Measurements from ENCODE around the gene CMIP.

Gene CMIP

DNA sequence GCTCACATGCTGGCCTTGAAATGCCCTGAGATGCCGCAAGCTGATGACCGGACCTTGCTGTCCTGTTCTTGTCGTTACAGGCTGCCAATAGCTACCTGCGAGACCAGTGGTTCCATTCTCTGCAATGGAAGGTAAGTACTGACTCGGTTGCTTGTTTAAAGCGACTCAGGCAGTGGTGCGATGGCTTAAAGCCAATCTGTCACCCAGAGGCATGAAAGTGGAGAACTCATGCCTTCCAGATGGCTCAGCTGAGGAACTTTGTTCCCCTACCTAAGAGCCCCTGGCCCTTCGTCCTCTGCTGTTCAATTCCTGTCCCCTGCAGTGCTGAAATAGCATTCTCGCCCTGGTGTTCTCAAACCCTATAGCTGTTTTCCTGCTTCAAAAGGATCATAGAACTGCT, 176.2 kb downstream of the CMIP start:
- Mint-ChIP-seq H3K27ac (peak overlapping the region; percentile 50), H3K4me3 (no peak overlapping the region), H3K9me3 (no peaks in the 10 kb centered on the region), H3K27me3 (no peaks in the 10 kb centered on the region), H3K4me1 (ENCODE audit: low read depth) (peaks cover 18% of the 10 kb centered on the region), H3K36me3 (ENCODE audit: low read depth) (peaks cover 30% of the 10 kb centered on the region)
- no peak for DNase-seq

DNA sequence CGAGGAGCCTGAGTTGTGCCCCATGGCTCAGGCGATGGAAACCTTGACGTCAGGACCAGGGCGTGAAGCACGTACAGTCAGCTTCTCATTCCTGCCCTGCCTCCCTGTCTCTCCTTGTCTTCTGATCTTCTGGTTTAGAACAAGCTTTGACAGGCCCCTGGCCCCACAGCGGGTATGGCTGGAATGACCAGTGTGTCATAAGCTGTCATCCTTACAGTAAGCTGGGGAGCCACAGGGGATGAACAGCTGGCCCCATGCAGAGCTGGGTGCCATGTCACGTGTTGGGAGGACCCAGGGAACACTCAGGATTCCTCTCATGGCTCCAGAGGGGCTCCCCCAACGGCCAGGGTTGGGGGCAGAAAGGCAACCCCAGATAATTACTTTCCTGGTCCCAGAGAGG, 176.9 kb downstream of the CMIP start:
- Mint-ChIP-seq H3K36me3 (ENCODE audit: low read depth) (peaks cover 30% of the 10 kb centered on the region), H3K27ac (no peak overlapping the region), H3K4me1 (ENCODE audit: low read depth) (peaks cover 18% of the 10 kb centered on the region)

DNA sequence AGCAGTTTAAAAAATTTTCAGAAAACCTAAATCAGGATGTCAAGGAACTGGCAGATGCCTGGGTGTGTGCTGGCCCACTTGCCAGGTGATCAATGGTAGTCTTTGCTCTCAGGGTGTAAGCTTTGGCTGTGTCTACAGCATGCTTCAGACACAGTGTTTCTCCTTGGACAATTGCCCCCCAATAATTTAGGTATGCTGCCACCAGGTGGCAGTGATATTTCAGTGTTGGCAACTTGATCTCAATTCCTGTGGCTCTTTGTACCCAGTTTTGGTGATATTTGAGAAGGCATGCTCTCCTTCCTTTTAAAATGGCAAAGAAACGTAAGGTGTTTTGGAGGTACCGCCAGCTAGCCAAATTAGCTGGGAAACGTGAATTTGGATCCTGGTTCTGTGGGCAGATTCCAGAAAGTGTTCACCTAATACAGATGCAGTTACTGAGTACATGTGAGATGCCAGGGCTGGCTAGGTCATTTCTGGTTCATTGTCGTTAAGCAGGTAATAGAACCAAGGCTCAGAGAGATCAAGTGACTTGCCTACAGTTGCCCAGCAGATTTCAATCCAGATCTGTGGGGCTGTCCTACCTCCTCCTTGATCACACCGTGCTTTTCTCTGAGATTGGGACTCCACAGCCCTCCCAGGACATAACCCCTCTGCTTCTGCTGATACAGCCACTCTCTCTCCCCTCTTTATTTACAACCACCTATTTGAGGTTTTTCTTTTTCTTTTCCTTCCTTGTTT, 178.9 kb downstream of the CMIP start:
- H3K27ac Mint-ChIP-seq: no peak overlapping the region
- no peaks in the 10 kb centered on the region for H3K27me3 Mint-ChIP-seq
- peak; percentile 61 for DNase-seq
- H3K9me3 Mint-ChIP-seq: no peaks in the 10 kb centered on the region
- H3K4me1 Mint-ChIP-seq (ENCODE audit: low read depth): peaks cover 15% of the 10 kb centered on the region
- H3K36me3 Mint-ChIP-seq (ENCODE audit: low read depth): peaks cover 19% of the 10 kb centered on the region
- H3K4me3 Mint-ChIP-seq: no peak overlapping the region

More for the DNA sequence above, 176.9 kb downstream of the CMIP start:
- Mint-ChIP-seq H3K27me3 (no peaks in the 10 kb centered on the region), H3K9me3 (no peaks in the 10 kb centered on the region), H3K4me3 (no peak overlapping the region)
- DNase-seq: no peak

DNA sequence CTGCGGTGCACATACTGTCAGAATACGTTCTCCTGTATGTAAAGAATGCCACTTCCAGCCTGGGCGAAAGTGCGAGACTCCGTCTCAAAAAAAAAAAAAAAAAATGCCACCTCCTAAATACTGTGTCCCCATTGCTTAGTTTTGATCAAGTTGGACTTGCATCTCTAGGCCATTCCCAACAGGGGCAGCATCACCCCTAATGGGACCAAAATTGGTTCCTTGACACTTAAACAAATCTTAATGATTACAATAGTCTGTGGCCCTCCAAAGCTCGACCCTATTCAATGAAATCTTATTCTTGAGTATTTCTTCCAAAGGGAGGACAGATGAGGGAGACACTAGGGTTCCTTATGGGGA, 179.8 kb downstream of the CMIP start:
- no peaks in the 10 kb centered on the region for H3K9me3 Mint-ChIP-seq
- no peak for DNase-seq
- peaks cover 16% of the 10 kb centered on the region for H3K36me3 Mint-ChIP-seq (ENCODE audit: low read depth)
- H3K27ac Mint-ChIP-seq: no peak overlapping the region
- H3K4me1 Mint-ChIP-seq (ENCODE audit: low read depth): peaks cover 18% of the 10 kb centered on the region
- H3K27me3 Mint-ChIP-seq: no peaks in the 10 kb centered on the region
- H3K4me3 Mint-ChIP-seq: no peak overlapping the region

DNA sequence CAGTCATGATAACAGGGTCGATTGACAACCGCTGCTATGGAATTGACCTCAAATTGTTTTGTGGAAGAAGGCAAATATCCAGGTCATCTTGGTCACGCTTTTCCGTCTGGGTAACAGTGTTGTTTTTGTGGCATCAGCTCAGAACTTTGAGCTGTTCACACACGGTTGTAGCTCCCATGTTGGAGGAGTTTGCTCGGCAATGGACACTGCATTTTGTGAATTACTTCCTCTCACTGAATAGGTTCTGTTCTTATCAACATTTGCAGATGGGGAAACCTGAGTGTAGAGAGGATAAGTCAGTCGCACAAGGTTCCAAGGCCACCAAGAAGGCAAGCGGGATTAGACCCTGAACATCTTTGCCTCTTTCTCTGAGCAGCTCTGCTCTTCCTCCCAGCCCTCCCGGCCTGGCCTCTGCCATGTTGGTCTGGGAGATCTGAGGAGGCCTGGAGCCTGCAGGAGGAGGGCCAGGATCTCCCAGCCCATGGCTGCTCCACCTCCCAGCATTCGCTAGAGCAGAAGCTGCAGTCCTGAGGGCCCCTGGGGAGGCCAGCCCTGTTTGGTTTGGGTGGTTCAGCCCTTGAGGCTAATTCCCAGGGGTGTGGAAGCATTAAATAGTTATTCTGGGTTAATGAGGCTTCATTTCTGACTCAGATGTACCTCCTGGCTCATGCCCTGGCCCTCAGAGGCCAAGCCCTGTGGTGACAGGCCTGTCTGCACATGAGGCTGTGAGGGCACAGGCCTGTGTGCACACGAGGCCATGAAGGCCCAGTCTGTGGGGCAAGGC, 180.3 kb downstream of the CMIP start:
- no peak for DNase-seq
- Mint-ChIP-seq H3K27me3 (no peaks in the 10 kb centered on the region), H3K9me3 (no peaks in the 10 kb centered on the region), H3K4me3 (no peak overlapping the region), H3K36me3 (ENCODE audit: low read depth) (peaks cover 16% of the 10 kb centered on the region), H3K4me1 (ENCODE audit: low read depth) (peaks cover 24% of the 10 kb centered on the region), H3K27ac (no peak overlapping the region)

DNA sequence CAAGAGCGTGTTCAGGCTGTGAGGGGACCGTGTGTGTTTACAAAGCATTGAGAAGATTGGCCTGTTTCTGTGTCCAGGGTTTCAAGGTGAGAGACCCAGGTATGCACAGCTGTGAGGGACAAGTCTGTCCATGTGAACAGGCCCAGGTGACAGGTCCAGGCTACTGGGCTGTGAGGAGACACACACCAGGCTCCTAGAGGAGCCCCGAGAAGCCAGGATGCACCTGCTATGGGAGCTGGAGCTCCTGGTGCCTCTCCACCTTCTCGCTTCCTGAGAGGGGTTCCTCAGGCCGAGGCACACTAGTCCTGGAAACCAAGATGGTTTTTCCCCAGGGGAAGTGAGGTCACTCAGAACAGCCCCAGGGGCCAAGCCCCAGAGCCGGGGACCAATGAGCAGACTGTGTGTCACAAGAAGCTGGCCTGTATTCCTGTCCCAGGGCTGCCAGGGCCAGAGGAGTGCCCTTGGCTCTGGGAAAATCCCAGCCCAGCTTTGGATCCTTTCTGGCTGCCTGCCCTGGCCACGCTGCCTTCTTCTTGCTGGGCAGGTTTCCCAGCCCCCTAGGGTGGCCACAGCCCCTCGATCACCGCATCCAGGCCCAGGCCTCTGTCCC, 181.0 kb downstream of the CMIP start:
- H3K9me3 Mint-ChIP-seq: no peaks in the 10 kb centered on the region
- H3K4me3 Mint-ChIP-seq: no peak overlapping the region
- peaks cover 16% of the 10 kb centered on the region for H3K36me3 Mint-ChIP-seq (ENCODE audit: low read depth)
- no peak for DNase-seq
- peaks cover 31% of the 10 kb centered on the region for H3K4me1 Mint-ChIP-seq (ENCODE audit: low read depth)
- H3K27me3 Mint-ChIP-seq: no peaks in the 10 kb centered on the region
- no peak overlapping the region for H3K27ac Mint-ChIP-seq

DNA sequence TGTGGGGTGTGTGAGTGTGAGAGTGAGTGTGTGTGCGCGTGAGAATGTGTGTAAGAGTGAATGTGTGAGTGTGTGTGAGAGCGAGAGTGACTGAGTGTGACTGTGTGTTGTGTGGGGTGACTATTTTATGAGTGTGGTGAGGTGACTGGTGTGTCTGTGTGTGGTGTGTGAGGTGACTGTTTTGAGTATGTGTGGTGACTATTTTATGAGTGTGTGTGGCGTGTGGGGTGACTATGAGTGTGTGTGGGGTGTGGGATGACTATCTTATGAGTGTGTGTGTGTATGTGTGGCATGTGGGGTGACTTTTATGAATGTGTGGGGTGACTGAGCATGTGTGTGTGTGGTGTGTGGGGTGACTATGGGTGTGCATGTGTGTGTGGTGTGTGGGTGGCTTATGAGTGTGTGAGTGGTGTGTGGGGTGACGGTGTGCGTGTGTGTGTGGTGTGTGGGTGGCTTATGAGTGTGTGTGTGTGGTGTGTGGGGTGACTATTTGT, 181.6 kb downstream of the CMIP start:
- Mint-ChIP-seq H3K9me3 (no peaks in the 10 kb centered on the region), H3K4me3 (no peak overlapping the region), H3K27me3 (no peaks in the 10 kb centered on the region), H3K36me3 (ENCODE audit: low read depth) (peaks cover 15% of the 10 kb centered on the region), H3K27ac (no peak overlapping the region), H3K4me1 (ENCODE audit: low read depth) (peaks cover 36% of the 10 kb centered on the region)
- DNase-seq: no peak

DNA sequence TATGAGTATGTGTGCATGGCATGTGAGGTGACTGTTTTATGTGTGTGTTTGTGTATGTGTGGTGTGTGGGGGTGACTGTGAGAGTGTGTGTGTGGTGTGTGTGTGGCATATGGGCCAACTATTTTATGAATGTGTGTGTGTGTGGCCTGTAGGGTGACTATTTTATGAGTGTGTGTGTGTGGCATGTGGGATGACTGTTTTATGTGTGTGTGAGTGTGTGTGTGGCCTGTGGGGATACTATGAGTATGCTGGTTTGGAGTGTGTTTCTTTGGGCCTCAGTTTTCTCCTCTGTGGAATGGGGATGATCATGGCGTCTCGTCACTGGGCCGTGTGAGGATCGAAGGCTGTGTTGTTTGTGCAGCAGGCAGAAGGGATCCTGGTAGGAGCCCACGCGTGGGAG, 182.4 kb downstream of the CMIP start:
- no peak overlapping the region for H3K4me3 Mint-ChIP-seq
- peaks cover 44% of the 10 kb centered on the region for H3K4me1 Mint-ChIP-seq (ENCODE audit: low read depth)
- H3K27me3 Mint-ChIP-seq: no peaks in the 10 kb centered on the region
- H3K27ac Mint-ChIP-seq: no peak overlapping the region
- no peaks in the 10 kb centered on the region for H3K9me3 Mint-ChIP-seq
- DNase-seq: no peak
- H3K36me3 Mint-ChIP-seq (ENCODE audit: low read depth): peaks cover 10% of the 10 kb centered on the region

DNA sequence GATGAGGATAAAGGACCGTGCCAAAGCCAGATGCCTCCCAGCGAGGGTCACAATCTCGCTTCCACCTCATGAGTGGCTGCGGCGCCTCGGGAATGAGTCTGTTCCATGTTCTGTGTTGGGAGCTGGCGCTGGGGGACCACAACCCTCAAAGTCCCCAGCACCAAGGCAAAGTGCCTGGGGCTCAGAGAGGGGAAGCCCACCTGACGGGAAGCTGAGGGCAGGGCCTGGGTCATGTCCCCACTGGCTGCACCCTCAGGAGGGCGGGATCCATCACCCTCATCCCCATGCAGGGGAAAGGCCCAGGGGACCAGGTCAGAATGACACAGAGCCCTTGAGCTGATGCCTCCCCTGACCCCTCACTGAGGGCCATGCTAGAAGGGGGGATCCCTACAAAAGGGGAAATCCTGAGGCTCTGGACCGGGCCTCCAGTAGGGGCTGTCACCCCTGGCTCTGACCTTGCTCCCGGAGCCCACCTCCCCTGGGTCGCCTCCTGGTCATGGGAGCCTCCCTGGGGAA, 183.2 kb downstream of the CMIP start:
- DNase-seq: no peak
- H3K4me1 Mint-ChIP-seq (ENCODE audit: low read depth): peaks cover 52% of the 10 kb centered on the region
- H3K9me3 Mint-ChIP-seq: no peaks in the 10 kb centered on the region
- H3K36me3 Mint-ChIP-seq (ENCODE audit: low read depth): peaks cover 6% of the 10 kb centered on the region
- H3K27me3 Mint-ChIP-seq: no peaks in the 10 kb centered on the region
- no peak overlapping the region for H3K4me3 Mint-ChIP-seq
- peak overlapping the region; percentile 30 for H3K27ac Mint-ChIP-seq

DNA sequence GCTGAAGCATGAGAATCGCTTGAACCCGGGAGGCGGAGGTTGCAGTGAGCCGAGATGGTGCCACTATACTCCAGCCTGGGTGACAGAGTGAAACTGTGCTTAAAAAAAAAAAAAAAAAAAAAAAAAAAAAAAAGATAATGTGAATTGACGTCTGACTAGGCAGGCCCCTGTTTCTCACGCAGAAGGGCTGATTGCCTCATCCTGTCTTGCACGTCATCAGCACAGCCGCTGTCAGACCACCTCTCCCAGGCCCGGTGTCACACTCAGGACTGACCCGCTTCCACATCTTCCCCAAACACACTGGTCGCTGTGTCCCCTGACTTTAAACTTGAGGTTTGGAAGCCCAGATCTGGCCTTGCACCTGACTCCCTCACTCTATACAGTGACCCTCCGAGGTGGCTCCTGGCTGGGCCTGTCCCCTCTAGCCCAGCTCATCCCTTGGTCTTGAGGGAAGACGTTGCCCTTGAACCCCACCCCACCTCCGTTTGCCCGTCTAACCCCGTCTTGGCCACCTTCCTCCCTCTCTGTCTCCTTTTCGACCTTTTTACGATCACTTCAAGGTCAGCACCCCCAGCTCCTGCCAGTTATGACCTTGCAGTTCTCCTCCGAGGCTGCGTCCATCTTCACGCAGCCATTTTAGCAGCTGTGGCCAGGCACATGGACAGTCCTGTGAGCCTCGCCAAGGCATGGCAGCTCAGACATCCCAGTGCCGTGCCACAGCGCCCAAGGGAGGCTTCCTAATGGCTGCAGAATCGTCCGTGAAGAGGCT, 184.6 kb downstream of the CMIP start:
- DNase-seq: no peak

DNA sequence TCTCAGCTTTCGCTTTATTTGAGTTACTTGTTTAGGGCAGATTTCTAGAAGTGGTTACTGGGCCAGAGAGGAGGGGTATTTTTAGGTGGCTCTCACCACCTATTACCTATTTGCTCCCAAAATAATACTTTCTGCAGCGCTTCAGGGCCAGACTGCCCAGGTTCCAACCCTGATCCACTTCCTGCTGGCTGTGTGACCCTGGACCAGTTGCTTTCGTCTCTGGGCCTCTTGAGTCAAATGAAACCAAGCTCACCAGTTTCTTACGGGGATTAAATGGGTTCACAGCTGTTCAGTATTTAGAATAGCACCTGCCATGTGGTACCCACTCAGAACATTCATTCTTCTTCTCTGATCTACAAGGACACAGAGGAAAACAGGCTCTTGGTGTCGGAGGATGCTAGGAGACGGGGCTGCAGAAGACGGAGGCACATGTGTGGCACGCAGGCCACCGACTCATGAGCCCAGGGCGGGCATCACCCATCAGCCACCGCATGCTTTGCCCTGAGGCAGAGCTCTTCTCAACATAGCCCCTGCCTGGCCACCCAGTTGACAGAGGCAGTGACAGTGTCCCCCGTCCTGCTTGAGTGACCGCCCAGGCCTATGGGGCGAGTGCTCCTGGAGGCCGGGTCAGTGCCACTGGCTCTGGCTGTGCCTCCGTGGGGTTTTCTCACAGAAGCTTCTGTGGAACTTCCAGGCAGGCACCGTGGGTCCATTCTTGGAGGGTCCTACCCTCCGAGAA, 185.5 kb downstream of the CMIP start:
- Mint-ChIP-seq H3K4me3 (no peak overlapping the region), H3K36me3 (ENCODE audit: low read depth) (peaks cover 2% of the 10 kb centered on the region), H3K4me1 (ENCODE audit: low read depth) (peaks cover 59% of the 10 kb centered on the region), H3K27me3 (no peaks in the 10 kb centered on the region), H3K9me3 (no peaks in the 10 kb centered on the region), H3K27ac (peak overlapping the region; percentile 37)
- DNase-seq: no peak

More for the DNA sequence above, 184.6 kb downstream of the CMIP start:
- Mint-ChIP-seq H3K36me3 (ENCODE audit: low read depth) (peaks cover 4% of the 10 kb centered on the region), H3K9me3 (no peaks in the 10 kb centered on the region), H3K27ac (peak overlapping the region; percentile 35), H3K4me3 (no peak overlapping the region), H3K27me3 (no peaks in the 10 kb centered on the region), H3K4me1 (ENCODE audit: low read depth) (peaks cover 58% of the 10 kb centered on the region)

DNA sequence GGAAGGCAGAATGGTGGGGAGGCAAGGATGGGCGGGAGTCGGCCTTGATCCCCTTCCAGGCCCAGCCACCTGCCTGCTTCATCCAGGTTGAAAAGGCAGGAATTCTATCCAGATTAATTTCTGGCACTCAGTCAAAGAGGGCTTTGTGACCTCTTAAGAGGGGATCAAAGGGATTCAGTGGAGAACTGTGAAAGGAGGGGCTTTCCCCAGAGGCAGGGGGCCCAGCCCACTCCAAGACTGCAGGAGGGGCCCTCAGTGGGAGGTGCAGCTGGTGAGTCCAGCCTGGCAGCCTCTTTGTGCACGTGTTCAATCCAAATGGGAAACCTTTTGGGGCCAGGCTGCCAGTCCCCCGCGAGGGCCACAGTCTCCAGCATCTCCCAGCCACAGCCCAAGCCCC, 186.0 kb downstream of the CMIP start:
- no peak overlapping the region for H3K4me3 Mint-ChIP-seq
- peaks cover 65% of the 10 kb centered on the region for H3K4me1 Mint-ChIP-seq (ENCODE audit: low read depth)
- no peaks in the 10 kb centered on the region for H3K36me3 Mint-ChIP-seq (ENCODE audit: low read depth)
- no peaks in the 10 kb centered on the region for H3K27me3 Mint-ChIP-seq
- H3K9me3 Mint-ChIP-seq: no peaks in the 10 kb centered on the region
- no peak for DNase-seq
- peak overlapping the region; percentile 14 for H3K27ac Mint-ChIP-seq

DNA sequence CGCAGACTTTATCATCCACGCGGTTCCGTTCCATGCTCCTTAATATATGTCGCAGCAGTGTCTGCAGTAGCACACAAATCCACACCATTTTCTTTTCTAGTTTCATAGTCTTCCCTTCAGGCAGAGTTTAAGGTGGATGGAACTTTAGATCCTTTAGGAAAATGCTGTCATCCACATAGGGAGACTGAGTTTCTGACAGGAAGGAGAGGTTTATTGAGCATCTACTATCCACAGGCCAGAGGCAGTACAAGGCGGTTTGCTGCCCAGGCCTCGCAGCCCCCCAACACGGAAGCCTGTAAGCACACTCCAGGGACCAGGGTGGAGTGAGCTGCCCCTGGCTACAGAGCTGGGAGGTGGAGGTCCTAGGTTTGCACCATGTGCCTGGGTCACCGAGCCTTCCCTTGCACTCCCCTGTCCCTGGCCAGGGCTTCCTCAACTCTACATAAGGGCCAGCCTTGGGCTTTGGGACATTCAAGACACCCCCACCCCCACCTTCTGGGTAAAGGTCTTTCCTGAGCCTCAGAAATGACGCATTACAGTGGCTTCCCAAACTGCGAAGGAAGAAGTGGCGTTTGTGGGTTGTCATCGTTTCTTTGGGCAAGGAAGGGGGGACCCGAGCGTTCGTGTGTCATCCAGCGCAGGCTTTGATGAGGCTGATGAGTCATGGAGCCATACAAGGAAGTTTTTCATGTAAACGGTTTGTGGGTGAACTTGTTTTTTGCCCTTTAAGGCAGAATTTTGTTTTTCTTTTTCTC, 188.0 kb downstream of the CMIP start:
- Mint-ChIP-seq H3K9me3 (no peaks in the 10 kb centered on the region), H3K36me3 (ENCODE audit: low read depth) (no peaks in the 10 kb centered on the region), H3K4me1 (ENCODE audit: low read depth) (peaks cover 67% of the 10 kb centered on the region), H3K4me3 (peak overlapping the region; percentile 63), H3K27me3 (no peaks in the 10 kb centered on the region), H3K27ac (peak overlapping the region; percentile 92)
- DNase-seq: peak; percentile 77
